DOHH2 (cell line): ENCODE measurements around the gene ARID3C.

Source experiments
- CTCF ChIP-seq: fragments of 200-600 bp; sonication (generic); IDR thresholded peaks from one replicate; pipeline ENCODE4 v1.5.1; 2014; ENCODE audit warnings: antibody characterized with exemption, mild to moderate bottlenecking, low read depth, low read length; ENCODE audit not compliant: poor library complexity, severe bottlenecking
- EZH2phosphoT487 ChIP-seq: fragments of 200-600 bp; sonication (generic); IDR thresholded peaks from 2 replicates; pipeline ENCODE4 v1.6.1; 2017; ENCODE audit warnings: borderline replicate concordance, mild to moderate bottlenecking, antibody characterized with exemption, low read length, moderate library complexity, mixed read lengths

- TF ChIP-seq CTCF, result no peak
- TF ChIP-seq EZH2phosphoT487, result no peak
These were observed 13.7 kb downstream of the ARID3C start for GRCh38 chr9:34615132-34615531.
